Measurements from ENCODE around the gene NF2.

GRCh38 chr22:29720811-29721323 lies 117.4 kb downstream of the NF2 start:
- TF ChIP-seq CTCF (IDR thresholded peaks at IDR 0.05; ENCODE audit: low read depth, low read length) (no peak), EZH2phosphoT487 (IDR thresholded peaks at IDR 0.05; ENCODE audit: low read depth) (no peak)

Data from OCI-LY3 (cell line).